DND-41 (cell line): Measurements from ENCODE around the gene MMP19.
A peak's percentile ranks its signal among the peaks of the same experiment; 100 is the strongest.

Experiments used
- ATAC-seq: fragments of 200-7000 bp; cut with Tn5 transposase; 3 replicates; pipeline ENCODE4 v1.9.1; 2021; ENCODE audit warnings: low read depth; ENCODE audit not compliant: insufficient read depth
- DNase-seq: peaks from one replicate; pipeline ENCODE4 v3.0.0-alpha.2; 2020
- H2AFZ ChIP-seq: 2 replicates; pipeline ENCODE4 v1.6.0; 2012; ENCODE audit warnings: low read depth, low read length
- H3K27ac ChIP-seq: 2 replicates; pipeline ENCODE4 v1.5.1; 2012; ENCODE audit warnings: low read length, inconsistent platforms
- H3K27me3 ChIP-seq: fragments of 200-600 bp; sonication (generic); 2 replicates; pipeline ENCODE4 v1.6.0; 2012; ENCODE audit warnings: low read length, mild to moderate bottlenecking, inconsistent platforms; ENCODE audit not compliant: insufficient read depth, poor library complexity
- H3K36me3 ChIP-seq: 2 replicates; pipeline ENCODE4 v1.5.1; 2012; ENCODE audit warnings: low read length, inconsistent platforms; ENCODE audit not compliant: insufficient read depth
- H3K4me1 ChIP-seq: 2 replicates; pipeline ENCODE4 v1.5.1; 2012; ENCODE audit warnings: mild to moderate bottlenecking, low read length; ENCODE audit not compliant: insufficient read depth
- H3K4me2 ChIP-seq: 2 replicates; pipeline ENCODE4 v1.6.0; 2012; ENCODE audit warnings: mild to moderate bottlenecking, moderate library complexity, low read length, inconsistent platforms; ENCODE audit not compliant: insufficient read depth
- H3K4me3 ChIP-seq, 2 experiments: fragments of 200-600 bp in 1 of 2; shearing (Covaris generic) in 1 of 2; 2 replicates each; pipeline ENCODE4 v1.5.1; 2012 to 2016; ENCODE audit warnings: inconsistent platforms in 2 of 2, low read length in 2 of 2, mild to moderate bottlenecking in 2 of 2, low read depth in 1 of 2, moderate library complexity in 1 of 2
- H3K79me2 ChIP-seq: 2 replicates; pipeline ENCODE4 v1.6.0; 2012; ENCODE audit warnings: low read length, inconsistent platforms; ENCODE audit not compliant: insufficient read depth
- H3K9ac ChIP-seq: 2 replicates; pipeline ENCODE4 v1.6.0; 2012; ENCODE audit warnings: low read depth, mild to moderate bottlenecking, inconsistent platforms, low read length, moderate library complexity
- H3K9me3 ChIP-seq: 2 replicates; pipeline ENCODE4 v1.5.1; 2012; ENCODE audit warnings: low read length, moderate library complexity, mild to moderate bottlenecking, inconsistent platforms; ENCODE audit not compliant: insufficient read depth, severe bottlenecking
- H4K20me1 ChIP-seq: 2 replicates; pipeline ENCODE4 v1.6.0; 2012; ENCODE audit warnings: low read length; ENCODE audit not compliant: insufficient read depth
- EZH2 ChIP-seq: IDR thresholded peaks from 3 replicates; pipeline ENCODE4 v1.6.1; 2012; ENCODE audit warnings: borderline replicate concordance, low read depth, mild to moderate bottlenecking, moderate library complexity, low read length, inconsistent platforms; ENCODE audit not compliant: severe bottlenecking
- TF ChIP-seq, protein P1 (sequence below): IDR thresholded peaks from 2 replicates; pipeline ENCODE4 v1.5.1; 2012; ENCODE audit warnings: borderline replicate concordance, low read length, moderate library complexity, mild to moderate bottlenecking; ENCODE audit not compliant: poor library complexity, severe bottlenecking; ENCODE audit errors: extremely low read depth

The MMP19 gene

DNA sequence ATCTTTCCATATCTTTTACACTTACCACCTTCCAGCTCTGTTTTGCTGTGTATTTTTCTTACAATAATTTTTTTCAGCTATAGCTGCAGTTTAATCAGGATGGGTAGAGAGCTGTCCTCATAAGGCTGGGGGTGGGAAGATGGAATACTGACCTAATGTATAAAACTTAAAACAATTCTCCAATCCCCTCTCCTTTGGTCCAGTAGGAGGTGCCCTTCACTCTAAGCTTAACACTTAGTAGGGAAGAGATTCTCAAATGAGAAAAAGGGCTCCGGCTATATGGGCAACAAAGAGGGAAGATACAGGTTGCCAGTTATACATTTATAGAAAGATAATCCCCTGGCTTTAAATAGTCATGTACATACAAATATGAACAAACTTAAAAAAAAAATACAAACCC, 22.1 kb downstream of the MMP19 start:
- peaks cover 76% of the 10 kb centered on the region for H3K79me2 ChIP-seq
- H4K20me1 ChIP-seq, result peaks cover 14% of the 10 kb centered on the region
- TF ChIP-seq EZH2, result no peak
- TF ChIP-seq, protein P1, sequence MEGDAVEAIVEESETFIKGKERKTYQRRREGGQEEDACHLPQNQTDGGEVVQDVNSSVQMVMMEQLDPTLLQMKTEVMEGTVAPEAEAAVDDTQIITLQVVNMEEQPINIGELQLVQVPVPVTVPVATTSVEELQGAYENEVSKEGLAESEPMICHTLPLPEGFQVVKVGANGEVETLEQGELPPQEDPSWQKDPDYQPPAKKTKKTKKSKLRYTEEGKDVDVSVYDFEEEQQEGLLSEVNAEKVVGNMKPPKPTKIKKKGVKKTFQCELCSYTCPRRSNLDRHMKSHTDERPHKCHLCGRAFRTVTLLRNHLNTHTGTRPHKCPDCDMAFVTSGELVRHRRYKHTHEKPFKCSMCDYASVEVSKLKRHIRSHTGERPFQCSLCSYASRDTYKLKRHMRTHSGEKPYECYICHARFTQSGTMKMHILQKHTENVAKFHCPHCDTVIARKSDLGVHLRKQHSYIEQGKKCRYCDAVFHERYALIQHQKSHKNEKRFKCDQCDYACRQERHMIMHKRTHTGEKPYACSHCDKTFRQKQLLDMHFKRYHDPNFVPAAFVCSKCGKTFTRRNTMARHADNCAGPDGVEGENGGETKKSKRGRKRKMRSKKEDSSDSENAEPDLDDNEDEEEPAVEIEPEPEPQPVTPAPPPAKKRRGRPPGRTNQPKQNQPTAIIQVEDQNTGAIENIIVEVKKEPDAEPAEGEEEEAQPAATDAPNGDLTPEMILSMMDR, result peak; percentile 32
- ATAC-seq (no peak), DNase-seq (no peak)
- H3K4me2 ChIP-seq, result no peak overlapping the region
- H2AFZ ChIP-seq, result no peak overlapping the region
- no peak overlapping the region for H3K4me3 ChIP-seq
- H3K36me3 ChIP-seq, result peaks cover 70% of the 10 kb centered on the region
- H3K27ac ChIP-seq, result no peak overlapping the region
- no peak overlapping the region for H3K9ac ChIP-seq
- no peaks in the 10 kb centered on the region for H3K27me3 ChIP-seq
- peaks cover 54% of the 10 kb centered on the region for H3K4me1 ChIP-seq
- H3K9me3 ChIP-seq, result no peaks in the 10 kb centered on the region

DNA sequence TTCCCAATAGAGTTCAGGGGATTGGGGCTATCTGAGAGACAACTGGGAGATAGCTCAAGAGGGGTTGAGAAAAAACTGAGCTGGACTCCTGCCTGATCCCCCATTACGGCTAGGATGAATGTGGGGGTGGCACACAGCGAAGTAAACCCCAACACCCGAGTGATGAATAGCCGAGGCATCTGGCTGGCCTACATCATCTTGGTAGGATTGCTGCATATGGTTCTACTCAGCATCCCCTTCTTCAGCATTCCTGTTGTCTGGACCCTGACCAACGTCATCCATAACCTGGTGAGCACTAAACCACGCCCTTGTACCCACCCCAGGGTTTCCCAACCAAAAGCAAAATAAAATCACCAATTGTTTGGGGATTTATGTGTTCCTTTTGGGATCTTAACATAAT, 23.9 kb downstream of the MMP19 start:
- Histone ChIP-seq H3K4me3 (peak overlapping the region; percentile 78 to 79), H3K79me2 (peaks cover 78% of the 10 kb centered on the region), H3K36me3 (peaks cover 74% of the 10 kb centered on the region), H3K4me1 (peaks cover 54% of the 10 kb centered on the region), H2AFZ (no peak overlapping the region), H3K9ac (peak overlapping the region; percentile 66), H3K4me2 (peak overlapping the region; percentile 96), H3K27me3 (no peaks in the 10 kb centered on the region), H4K20me1 (peaks cover 24% of the 10 kb centered on the region), H3K9me3 (no peaks in the 10 kb centered on the region), H3K27ac (peak overlapping the region; percentile 90)
- ATAC-seq, result no peak
- TF ChIP-seq, protein P1, result no peak
- no peak for TF ChIP-seq EZH2
- DNase-seq, result no peak

DNA sequence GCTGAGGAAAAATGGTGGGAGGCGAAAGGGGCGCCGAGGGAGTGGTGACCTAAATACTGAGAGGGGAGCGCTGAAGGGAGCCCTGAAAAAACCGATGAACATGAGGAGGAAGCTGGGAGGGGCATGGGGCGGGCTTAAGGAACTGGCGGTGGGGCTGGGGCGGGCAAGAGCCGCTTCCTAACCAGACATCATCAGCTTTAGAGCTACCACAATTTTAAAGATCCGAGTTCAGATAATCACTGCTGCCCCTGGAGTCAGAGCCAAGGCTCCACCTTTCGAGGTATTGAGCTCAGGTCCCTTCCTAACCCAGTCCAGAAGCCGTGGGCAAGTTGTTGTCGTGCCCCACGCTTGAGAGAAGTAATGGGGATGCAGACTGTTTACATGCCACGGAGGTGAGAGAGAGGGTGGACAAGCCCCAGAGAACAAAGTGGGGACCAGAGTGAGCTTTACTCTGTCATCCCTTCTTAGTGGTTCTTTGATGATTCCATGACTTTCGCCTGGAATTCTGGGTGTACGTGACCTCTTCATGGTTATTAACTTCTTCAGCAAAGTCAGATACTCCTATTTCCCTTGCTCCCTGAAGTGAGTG, 24.5 kb downstream of the MMP19 start:
- no peak for DNase-seq
- peaks cover 74% of the 10 kb centered on the region for H3K36me3 ChIP-seq
- H3K4me2 ChIP-seq, result peak overlapping the region; percentile 96
- peaks cover 55% of the 10 kb centered on the region for H3K4me1 ChIP-seq
- peak; percentile 57 for ATAC-seq
- peak overlapping the region; percentile 66 for H3K9ac ChIP-seq
- peak overlapping the region; percentile 78 to 79 for H3K4me3 ChIP-seq
- H2AFZ ChIP-seq, result peak overlapping the region; percentile 84
- peaks cover 79% of the 10 kb centered on the region for H3K79me2 ChIP-seq
- peaks cover 25% of the 10 kb centered on the region for H4K20me1 ChIP-seq
- H3K27ac ChIP-seq, result peak overlapping the region; percentile 90
- H3K27me3 ChIP-seq, result no peaks in the 10 kb centered on the region
- no peaks in the 10 kb centered on the region for H3K9me3 ChIP-seq
- TF ChIP-seq, protein P1, result no peak
- TF ChIP-seq EZH2, result no peak
